Endothelial cell of umbilical vein (primary cell): ENCODE data around the gene CLASRP. TPM values are rescaled to one million over a fixed set of nuclear protein-coding genes. Genes with fewer than 3 reads are reported as not detected.

ENCODE experiments used
- BruUV-seq: library from RNA; stranded (reverse); fragments of 400-500 nt; replicated peaks from 2 replicates; lab custom pipeline; 2021; lab: Mats Ljungman, UMichigan
- CTCF ChIA-PET: fragments of 300-600, 350-600 bp; sonication (Branson Sonifier 250); formaldehyde crosslinking; loops from one replicate; lab custom pipeline; 2021; ENCODE audit warnings: antibody characterized with exemption, inconsistent platforms; lab: Charles Lee
- POLR2A ChIA-PET: fragments of 300-600, 350-600 bp; sonication (Branson Sonifier 250); formaldehyde crosslinking; loops from one replicate; lab custom pipeline; 2021; ENCODE audit warnings: antibody characterized with exemption, inconsistent platforms; lab: Charles Lee
- DNase-seq: peaks from one replicate; pipeline ENCODE4 v3.0.0-alpha.2; 2011; ENCODE audit warnings: low read depth, low spot score
- FAIRE-seq: peaks from 2 replicates; lab custom pipeline; 2011; peaks lifted over from hg19 to GRCh38; lab: Jason Lieb, UNC
- H2AFZ ChIP-seq: 2 replicates; pipeline ENCODE4 v1.6.0; 2012; ENCODE audit warnings: low read depth, low read length, control low read depth, inconsistent platforms
- H3K27ac ChIP-seq: 2 replicates; pipeline ENCODE4 v1.5.1; 2011; ENCODE audit warnings: low read depth, mild to moderate bottlenecking, control low read depth, low read length, moderate library complexity; ENCODE audit not compliant: insufficient read depth
- H3K27me3 ChIP-seq, 2 experiments: 2 replicates each; pipeline versions ENCODE4 v1.6.0 to v1.6.1; 2011; ENCODE audit warnings: low read length in 2 of 2, mixed read lengths in 1 of 2; ENCODE audit not compliant: control insufficient read depth in 2 of 2, insufficient read depth in 2 of 2
- H3K36me3 ChIP-seq, 2 experiments: 2 replicates in 1 of 2; 3 replicates in 1 of 2; pipeline ENCODE4 v1.5.1; 2011; ENCODE audit warnings: low read length in 2 of 2, mild to moderate bottlenecking in 1 of 2, moderate library complexity in 1 of 2; ENCODE audit not compliant: control insufficient read depth in 2 of 2, insufficient read depth in 2 of 2; ENCODE audit errors: extremely low read depth in 1 of 2
- H3K4me1 ChIP-seq: 3 replicates; pipeline ENCODE4 v1.5.1; 2011; ENCODE audit warnings: mild to moderate bottlenecking, low read length; ENCODE audit not compliant: control insufficient read depth, insufficient read depth; ENCODE audit errors: extremely low read depth
- H3K4me2 ChIP-seq: 2 replicates; pipeline ENCODE4 v1.6.1; 2011; ENCODE audit warnings: low read length, control low read depth, mixed read lengths; ENCODE audit not compliant: insufficient read depth
- H3K4me3 ChIP-seq, 3 experiments: fragments of 200-600 bp in 1 of 3; sonication (generic), shearing (Covaris generic) in 1 of 3; replicated peaks in 1 of 3; 2 replicates each; pipeline ENCODE4 v1.5.1; 2011 to 2016; ENCODE audit warnings: control low read depth in 3 of 3, low read length in 3 of 3, mild to moderate bottlenecking in 2 of 3, inconsistent platforms in 1 of 3, low read depth in 1 of 3, moderate library complexity in 1 of 3; ENCODE audit not compliant: insufficient read depth in 1 of 3
- H3K79me2 ChIP-seq: 2 replicates; pipeline ENCODE4 v1.6.0; 2012; ENCODE audit warnings: low read length, inconsistent platforms; ENCODE audit not compliant: control insufficient read depth, insufficient read depth
- H3K9ac ChIP-seq: replicated peaks from 2 replicates; pipeline ENCODE3; 2011; ENCODE audit warnings: low read length, control low read depth; ENCODE audit not compliant: insufficient read depth; ENCODE audit errors: extremely low read depth
- H3K9me1 ChIP-seq: replicated peaks from 3 replicates; pipeline ENCODE4 v1.6.0; 2011; ENCODE audit warnings: mild to moderate bottlenecking, low read length; ENCODE audit not compliant: control insufficient read depth, insufficient read depth; ENCODE audit errors: extremely low read depth
- H3K9me3 ChIP-seq: replicated peaks from 2 replicates; pipeline ENCODE4 v1.5.1; 2012; ENCODE audit warnings: low read length, inconsistent platforms; ENCODE audit not compliant: control insufficient read depth, insufficient read depth
- H4K20me1 ChIP-seq: replicated peaks from 2 replicates; pipeline ENCODE3; 2011; ENCODE audit warnings: mild to moderate bottlenecking, low read length; ENCODE audit not compliant: control insufficient read depth, insufficient read depth; ENCODE audit errors: extremely low read depth
- EZH2 ChIP-seq: IDR thresholded peaks from 2 replicates; pipeline ENCODE4 v1.6.1; 2012; ENCODE audit warnings: borderline replicate concordance, low read depth, mild to moderate bottlenecking, moderate library complexity, low read length, inconsistent platforms; ENCODE audit not compliant: severe bottlenecking
- FOS ChIP-seq: IDR thresholded peaks from 2 replicates; pipeline ENCODE4 v1.6.1; 2011; ENCODE audit warnings: mild to moderate bottlenecking, low read length, moderate library complexity, borderline replicate concordance; ENCODE audit not compliant: insufficient read depth
- GATA2 ChIP-seq: IDR thresholded peaks from 2 replicates; pipeline ENCODE4 v1.7.0; 2011; ENCODE audit warnings: low read depth, mild to moderate bottlenecking, moderate library complexity, mixed read lengths, low read length; ENCODE audit not compliant: insufficient read length, insufficient read depth
- JUN ChIP-seq: IDR thresholded peaks from 2 replicates; pipeline ENCODE4 v1.6.1; 2011; ENCODE audit warnings: borderline replicate concordance, low read depth; ENCODE audit not compliant: insufficient read length, insufficient read depth
- MYC ChIP-seq: IDR thresholded peaks from one replicate; pipeline ENCODE4 v1.6.1; 2011; ENCODE audit warnings: mild to moderate bottlenecking, low read depth, low read length
- POLR2A ChIP-seq: IDR thresholded peaks from 2 replicates; pipeline ENCODE4 v1.6.1; 2012; ENCODE audit warnings: low read depth, mild to moderate bottlenecking, control low read depth, low read length
- POLR2AphosphoS5 ChIP-seq: IDR thresholded peaks from 2 replicates; pipeline ENCODE4 v1.6.1; 2012; ENCODE audit warnings: low read depth, mild to moderate bottlenecking, control low read depth, low read length, moderate library complexity; ENCODE audit not compliant: insufficient read depth
- dilution Hi-C: fragments of 300-500 bp; cut with MboI; formaldehyde crosslinking; loops from one replicate; pipeline ENCODE4 v1.15.0; 2019; ENCODE audit warnings: low sequenced_read_pairs; ENCODE audit not compliant: extremely low pct_ligation_motif_present
- intact Hi-C: fragments of 100-400 bp; cut with micrococcal nuclease; formaldehyde crosslinking; loops from one replicate; pipeline ENCODE4 v1.10.0; 2022
- polyA plus RNA-seq, 4 experiments: library from polyadenylated mRNA; depleted of rRNA in 3 of 4; stranded (reverse) in 3 of 4; unstranded in 1 of 4; fragments of >200 nt; gene quantifications; 2 replicates each; pipeline versions ENCODE4 v1.2.1 to v1.2.3, GENCODE V29; 2011 to 2012; ENCODE audit warnings: missing spikeins in 1 of 4
- total RNA-seq: library from RNA; stranded (reverse); gene quantifications from 2 replicates; pipeline ENCODE4 v1.2.3, GENCODE V29; 2021
- TF ChIP-seq, protein P1 (sequence below), 2 donors: IDR thresholded peaks; 1 replicate in 1 of 2; 2 replicates in 1 of 2; pipeline ENCODE4 v1.5.1; 2011; ENCODE audit warnings: low read length in 2 of 2, mild to moderate bottlenecking in 2 of 2, moderate library complexity in 2 of 2, control low read depth in 1 of 2, inconsistent platforms in 1 of 2, low read depth in 1 of 2; ENCODE audit not compliant: insufficient read depth in 1 of 2; ENCODE audit errors: extremely low read depth in 1 of 2
- TF ChIP-seq, protein P2 (sequence below): IDR thresholded peaks from 2 replicates; pipeline ENCODE4 v1.6.1; 2011; ENCODE audit not compliant: insufficient read depth, insufficient read length

Gene CLASRP
- total and polyA plus RNA-seq, 2 donors (not counting 3 experiments of a cell fraction or from before 2014, with no cell fraction given), result 40.7 to 70.7 TPM

GRCh38 chr19:45008552-45008951, 30.3 kb upstream of the CLASRP start:
- dilution Hi-C loops (no loop called here), intact Hi-C loops (no loop called here)
- no peak overlapping the region for H3K9ac ChIP-seq
- H3K79me2 ChIP-seq, result no peaks in the 10 kb centered on the region
- H3K9me1 ChIP-seq, result no peaks in the 10 kb centered on the region
- peaks cover 0 to 8% of the 10 kb centered on the region in 2 experiments for H3K36me3 ChIP-seq
- no peak overlapping the region for H2AFZ ChIP-seq
- no peaks in the 10 kb centered on the region for H4K20me1 ChIP-seq
- BruUV-seq, result no TSS peak
- CTCF ChIA-PET, result no interaction called here
- FAIRE-seq (no peak), DNase-seq (no peak)
- no peak overlapping the region for H3K4me3 ChIP-seq
- H3K4me2 ChIP-seq, result no peak overlapping the region
- no peaks in the 10 kb centered on the region for H3K27me3 ChIP-seq
- POLR2A ChIA-PET, result no interaction called here
- TF ChIP-seq GATA2, result no peak
- TF ChIP-seq FOS, result no peak
- no peak for TF ChIP-seq POLR2A
- TF ChIP-seq, protein P1, sequence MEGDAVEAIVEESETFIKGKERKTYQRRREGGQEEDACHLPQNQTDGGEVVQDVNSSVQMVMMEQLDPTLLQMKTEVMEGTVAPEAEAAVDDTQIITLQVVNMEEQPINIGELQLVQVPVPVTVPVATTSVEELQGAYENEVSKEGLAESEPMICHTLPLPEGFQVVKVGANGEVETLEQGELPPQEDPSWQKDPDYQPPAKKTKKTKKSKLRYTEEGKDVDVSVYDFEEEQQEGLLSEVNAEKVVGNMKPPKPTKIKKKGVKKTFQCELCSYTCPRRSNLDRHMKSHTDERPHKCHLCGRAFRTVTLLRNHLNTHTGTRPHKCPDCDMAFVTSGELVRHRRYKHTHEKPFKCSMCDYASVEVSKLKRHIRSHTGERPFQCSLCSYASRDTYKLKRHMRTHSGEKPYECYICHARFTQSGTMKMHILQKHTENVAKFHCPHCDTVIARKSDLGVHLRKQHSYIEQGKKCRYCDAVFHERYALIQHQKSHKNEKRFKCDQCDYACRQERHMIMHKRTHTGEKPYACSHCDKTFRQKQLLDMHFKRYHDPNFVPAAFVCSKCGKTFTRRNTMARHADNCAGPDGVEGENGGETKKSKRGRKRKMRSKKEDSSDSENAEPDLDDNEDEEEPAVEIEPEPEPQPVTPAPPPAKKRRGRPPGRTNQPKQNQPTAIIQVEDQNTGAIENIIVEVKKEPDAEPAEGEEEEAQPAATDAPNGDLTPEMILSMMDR (IDR thresholded peaks at IDR 0.05; ENCODE audit: extremely low read depth in 1 of 2, insufficient read depth in 1 of 2, low read depth in 1 of 2, low read length in 2 of 2), result no peak
- TF ChIP-seq, protein P2, sequence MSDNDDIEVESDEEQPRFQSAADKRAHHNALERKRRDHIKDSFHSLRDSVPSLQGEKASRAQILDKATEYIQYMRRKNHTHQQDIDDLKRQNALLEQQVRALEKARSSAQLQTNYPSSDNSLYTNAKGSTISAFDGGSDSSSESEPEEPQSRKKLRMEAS, result no peak
- no peak for TF ChIP-seq POLR2AphosphoS5
- TF ChIP-seq MYC, result no peak
- no peak for TF ChIP-seq JUN
- no peak for TF ChIP-seq EZH2
- H3K4me1 ChIP-seq, result no peaks in the 10 kb centered on the region
- H3K27ac ChIP-seq, result no peak overlapping the region
- H3K9me3 ChIP-seq, result no peaks in the 10 kb centered on the region
